Memory B cell (primary cell): ENCODE results near the gene SNCA.

Source experiments
- ATAC-seq: fragments of 150-1000 bp; cut with Tn5 transposase; 2 replicates; pipeline ENCODE4 v1.10.0; 2021; ENCODE audit warnings: low read depth, mild to moderate bottlenecking, moderate library complexity
- DNase-seq, 2 donors: peaks; one replicate each; pipeline ENCODE4 v3.0.0; 2022; ENCODE audit warnings: low spot score in 2 of 2
- H3K27ac Mint-ChIP-seq: one replicate; pipeline ENCODE4 v1.8.0; 2022; ENCODE audit warnings: mild to moderate bottlenecking, moderate library complexity, mixed read lengths
- H3K27me3 Mint-ChIP-seq: one replicate; pipeline ENCODE4 v1.8.0; 2022; ENCODE audit warnings: mixed read lengths
- H3K36me3 Mint-ChIP-seq: one replicate; pipeline ENCODE4 v1.8.0; 2022; ENCODE audit warnings: mild to moderate bottlenecking, mixed read lengths
- H3K4me1 Mint-ChIP-seq: one replicate; pipeline ENCODE4 v1.8.0; 2022; ENCODE audit warnings: mixed read lengths
- H3K4me3 Mint-ChIP-seq: one replicate; pipeline ENCODE4 v1.8.0; 2022; ENCODE audit warnings: mild to moderate bottlenecking, moderate library complexity, mixed read lengths
- H3K9me3 Mint-ChIP-seq: one replicate; pipeline ENCODE4 v1.8.0; 2022; ENCODE audit warnings: mixed read lengths

Gene SNCA

DNA sequence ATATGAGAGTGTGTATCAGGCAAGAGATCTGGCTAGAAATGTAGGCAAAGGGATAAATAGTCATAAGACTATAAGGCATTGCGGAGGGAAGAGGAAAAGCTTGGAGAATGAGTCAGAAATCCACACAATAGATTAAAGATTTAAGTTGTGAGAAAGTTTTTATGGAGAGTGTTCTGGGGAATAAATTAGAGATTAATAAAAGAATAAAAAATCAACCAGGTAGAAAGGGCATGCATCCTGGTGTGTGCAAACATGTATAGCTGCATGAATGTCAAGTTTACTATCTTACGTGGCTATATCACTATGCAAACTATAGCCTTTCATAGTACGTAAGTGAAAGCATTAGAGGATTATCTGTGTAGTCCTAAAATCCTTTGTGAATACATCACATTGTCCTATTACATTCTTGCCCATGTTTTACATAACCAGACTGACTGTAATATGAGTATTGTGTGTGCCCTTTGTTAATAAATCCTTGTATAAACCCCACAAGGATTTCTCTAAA is 36.9 kb downstream of the SNCA start:
- Mint-ChIP-seq H3K4me3 (no peak overlapping the region), H3K36me3 (no peaks in the 10 kb centered on the region), H3K27me3 (peaks cover 5% of the 10 kb centered on the region), H3K4me1 (no peaks in the 10 kb centered on the region), H3K27ac (no peak overlapping the region), H3K9me3 (no peaks in the 10 kb centered on the region)
- DNase-seq: no peak
- no peak for ATAC-seq

- Mint-ChIP-seq H3K27me3 (peaks cover 5% of the 10 kb centered on the region), H3K9me3 (no peaks in the 10 kb centered on the region), H3K27ac (no peak overlapping the region), H3K4me3 (no peak overlapping the region), H3K4me1 (no peaks in the 10 kb centered on the region), H3K36me3 (no peaks in the 10 kb centered on the region)
- ATAC-seq: no peak
- DNase-seq: no peak
These were observed 37.9 kb downstream of the SNCA start for GRCh38 chr4:89799071-89799470.

GRCh38 chr4:89797117-89797516 is 39.8 kb downstream of the SNCA start:
- Mint-ChIP-seq H3K27ac (no peak overlapping the region), H3K27me3 (peaks cover 5% of the 10 kb centered on the region), H3K9me3 (no peaks in the 10 kb centered on the region), H3K4me1 (no peaks in the 10 kb centered on the region), H3K36me3 (no peaks in the 10 kb centered on the region), H3K4me3 (no peak overlapping the region)
- DNase-seq: no peak
- no peak for ATAC-seq

- Mint-ChIP-seq H3K9me3 (peaks cover 2% of the 10 kb centered on the region), H3K4me1 (no peaks in the 10 kb centered on the region), H3K4me3 (no peak overlapping the region), H3K27ac (no peak overlapping the region), H3K27me3 (peaks cover 3% of the 10 kb centered on the region), H3K36me3 (no peaks in the 10 kb centered on the region)
- ATAC-seq (no peak), DNase-seq (no peak)
These were observed 48.5 kb downstream of the SNCA start for GRCh38 chr4:89788206-89789072.

- ATAC-seq (no peak), DNase-seq (no peak)
- Mint-ChIP-seq H3K4me3 (no peak overlapping the region), H3K27me3 (peaks cover 2% of the 10 kb centered on the region), H3K27ac (no peak overlapping the region), H3K4me1 (no peaks in the 10 kb centered on the region), H3K9me3 (peaks cover 3% of the 10 kb centered on the region), H3K36me3 (no peaks in the 10 kb centered on the region)
These were observed 52.2 kb downstream of the SNCA start for GRCh38 chr4:89784686-89785231.

DNA sequence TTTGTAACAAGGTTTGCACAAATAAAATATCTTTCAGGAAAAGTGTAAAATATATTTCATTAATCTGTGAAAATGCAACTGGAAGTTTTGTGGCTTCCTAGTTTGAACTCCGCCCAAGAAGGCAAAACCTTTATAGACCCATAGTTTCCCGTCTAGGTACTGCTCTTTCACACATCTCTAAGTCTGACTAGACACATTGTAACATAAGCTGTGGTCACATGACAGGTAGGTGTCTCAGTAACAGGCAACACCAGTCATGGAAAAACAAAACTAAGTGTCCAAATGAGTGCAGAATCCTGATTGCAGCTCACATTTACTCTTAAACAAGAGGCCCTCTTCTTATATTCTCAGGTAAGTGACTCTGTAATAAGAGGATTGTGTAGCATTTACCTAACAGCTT is 55.6 kb downstream of the SNCA start:
- H3K4me3 Mint-ChIP-seq: no peak overlapping the region
- H3K27ac Mint-ChIP-seq: no peak overlapping the region
- no peaks in the 10 kb centered on the region for H3K4me1 Mint-ChIP-seq
- H3K9me3 Mint-ChIP-seq: peaks cover 17% of the 10 kb centered on the region
- DNase-seq (no peak), ATAC-seq (no peak)
- H3K36me3 Mint-ChIP-seq: peaks cover 1% of the 10 kb centered on the region
- peaks cover 1% of the 10 kb centered on the region for H3K27me3 Mint-ChIP-seq

DNA sequence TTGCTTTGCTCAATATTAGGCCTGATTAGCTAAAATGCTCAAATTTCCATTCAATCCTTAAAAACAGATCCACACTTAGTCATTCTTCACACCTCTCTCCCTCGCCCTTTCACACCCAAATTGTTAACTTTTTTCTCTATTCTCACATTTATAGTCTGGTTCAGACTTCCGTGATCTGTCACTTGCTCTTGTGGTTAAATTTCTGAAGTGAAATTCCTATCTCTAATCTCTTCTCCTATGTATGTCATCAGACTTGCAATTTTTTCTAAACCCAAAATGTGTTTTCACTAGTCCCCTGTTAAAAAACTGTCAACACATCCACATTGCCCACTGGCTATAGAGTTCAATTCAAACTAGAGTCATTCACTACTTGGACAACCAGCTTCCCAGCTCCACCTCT is 63.2 kb downstream of the SNCA start:
- Mint-ChIP-seq H3K4me3 (no peak overlapping the region), H3K36me3 (peaks cover 3% of the 10 kb centered on the region), H3K4me1 (no peaks in the 10 kb centered on the region), H3K27me3 (peaks cover 11% of the 10 kb centered on the region), H3K9me3 (peaks cover 7% of the 10 kb centered on the region), H3K27ac (no peak overlapping the region)
- ATAC-seq: no peak
- DNase-seq: no peak

GRCh38 chr4:89769856-89770255 is 67.1 kb downstream of the SNCA start:
- ATAC-seq (no peak), DNase-seq (no peak)
- Mint-ChIP-seq H3K4me3 (no peak overlapping the region), H3K36me3 (peaks cover 2% of the 10 kb centered on the region), H3K27ac (no peak overlapping the region), H3K4me1 (no peaks in the 10 kb centered on the region), H3K27me3 (peaks cover 9% of the 10 kb centered on the region), H3K9me3 (no peaks in the 10 kb centered on the region)

- Mint-ChIP-seq H3K4me1 (no peaks in the 10 kb centered on the region), H3K27ac (no peak overlapping the region), H3K4me3 (no peak overlapping the region), H3K27me3 (peaks cover 5% of the 10 kb centered on the region), H3K9me3 (no peaks in the 10 kb centered on the region), H3K36me3 (no peaks in the 10 kb centered on the region)
- ATAC-seq: no peak
- no peak for DNase-seq
These were observed 69.0 kb downstream of the SNCA start for GRCh38 chr4:89767924-89768323.

DNA sequence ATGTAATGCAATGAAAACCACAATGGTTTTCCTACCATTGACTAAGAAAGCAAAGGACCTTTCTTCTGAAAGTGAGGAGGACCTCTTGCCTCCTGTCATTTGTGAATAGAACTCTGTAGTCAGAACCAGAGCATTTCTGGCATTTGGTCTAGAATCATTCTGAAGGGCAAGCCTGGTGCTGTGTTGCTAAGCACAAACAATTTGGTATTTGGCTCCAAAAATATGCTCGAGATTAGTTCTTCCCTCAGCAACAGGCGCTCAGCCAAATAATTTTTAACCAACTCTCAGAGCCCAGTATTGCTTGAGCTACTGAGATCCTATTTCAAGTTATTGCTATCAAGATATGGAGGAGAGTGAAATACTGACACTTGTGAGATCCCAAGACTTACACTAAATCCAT is 71.0 kb downstream of the SNCA start:
- Mint-ChIP-seq H3K27me3 (peaks cover 2% of the 10 kb centered on the region), H3K4me1 (no peaks in the 10 kb centered on the region), H3K4me3 (no peak overlapping the region), H3K9me3 (no peaks in the 10 kb centered on the region), H3K27ac (no peak overlapping the region), H3K36me3 (no peaks in the 10 kb centered on the region)
- DNase-seq (no peak), ATAC-seq (no peak)

DNA sequence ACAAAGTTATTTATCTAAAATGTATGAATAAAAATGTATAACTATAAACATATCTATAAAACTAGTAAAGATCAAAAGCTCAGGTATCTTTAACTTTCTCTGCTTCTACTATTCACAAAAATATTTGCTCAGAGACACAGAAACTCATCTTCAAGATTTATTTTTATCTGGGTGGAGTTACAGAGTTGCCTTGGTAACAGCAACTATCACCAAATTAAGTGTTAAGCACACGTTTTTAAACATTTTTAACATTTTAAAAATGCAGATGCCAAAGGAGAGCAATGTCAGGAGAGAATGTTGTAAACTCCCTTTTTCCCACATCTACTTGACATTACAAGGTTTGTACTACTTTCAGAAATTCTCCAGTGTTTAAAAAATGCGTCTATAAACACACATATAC is 71.4 kb downstream of the SNCA start:
- Mint-ChIP-seq H3K27me3 (peaks cover 2% of the 10 kb centered on the region), H3K36me3 (no peaks in the 10 kb centered on the region), H3K27ac (no peak overlapping the region), H3K9me3 (no peaks in the 10 kb centered on the region), H3K4me1 (no peaks in the 10 kb centered on the region), H3K4me3 (no peak overlapping the region)
- no peak for DNase-seq
- ATAC-seq: no peak

DNA sequence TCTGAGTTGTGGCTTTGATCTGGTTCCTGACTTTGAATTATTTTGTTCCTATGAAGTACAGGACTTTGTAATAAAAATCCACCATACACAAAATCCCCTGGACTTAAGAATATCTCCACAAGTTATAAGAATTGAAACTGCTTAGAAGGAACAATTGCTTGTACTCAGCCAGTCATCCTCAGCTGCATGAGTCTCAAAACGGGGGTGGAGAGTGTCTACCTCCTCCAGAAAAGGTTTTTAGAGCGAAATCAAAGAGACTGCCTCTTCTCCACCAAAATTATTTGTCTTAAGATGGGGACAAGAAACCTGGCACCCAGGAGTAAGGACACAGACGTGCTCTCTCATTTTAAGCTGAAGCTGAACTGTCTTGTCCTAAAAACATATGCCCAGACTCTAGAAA is 74.7 kb downstream of the SNCA start:
- Mint-ChIP-seq H3K4me3 (no peak overlapping the region), H3K27ac (no peak overlapping the region), H3K27me3 (no peaks in the 10 kb centered on the region), H3K36me3 (no peaks in the 10 kb centered on the region), H3K9me3 (no peaks in the 10 kb centered on the region), H3K4me1 (no peaks in the 10 kb centered on the region)
- DNase-seq (no peak), ATAC-seq (no peak)

- Mint-ChIP-seq H3K27ac (no peak overlapping the region), H3K36me3 (no peaks in the 10 kb centered on the region), H3K9me3 (no peaks in the 10 kb centered on the region), H3K27me3 (no peaks in the 10 kb centered on the region), H3K4me1 (no peaks in the 10 kb centered on the region), H3K4me3 (no peak overlapping the region)
- ATAC-seq (no peak), DNase-seq (no peak)
These were observed 77.5 kb downstream of the SNCA start for GRCh38 chr4:89759426-89759825.

GRCh38 chr4:89757154-89757719 is 79.7 kb downstream of the SNCA start:
- H3K9me3 Mint-ChIP-seq: no peaks in the 10 kb centered on the region
- DNase-seq (no peak), ATAC-seq (no peak)
- no peaks in the 10 kb centered on the region for H3K36me3 Mint-ChIP-seq
- no peaks in the 10 kb centered on the region for H3K4me1 Mint-ChIP-seq
- no peak overlapping the region for H3K4me3 Mint-ChIP-seq
- H3K27ac Mint-ChIP-seq: no peak overlapping the region
- H3K27me3 Mint-ChIP-seq: no peaks in the 10 kb centered on the region
